ENCODE data around the gene VWA2.

VWA2 gene

DNA sequence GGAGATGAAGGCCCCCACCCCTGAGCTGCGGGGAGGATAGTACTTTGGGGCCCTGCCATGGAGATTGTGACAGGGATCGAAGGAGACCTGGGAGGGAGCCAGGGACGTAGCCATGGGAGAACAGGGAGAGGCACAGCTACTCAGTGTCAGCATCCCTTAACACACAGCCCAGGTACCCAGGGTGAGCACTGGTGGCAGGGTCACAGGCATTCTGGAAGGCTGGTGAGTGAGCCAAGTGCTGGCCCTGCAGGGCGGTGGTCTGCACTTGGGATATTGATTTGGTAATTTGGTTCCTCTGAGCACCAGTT, 39.8 kb downstream of the VWA2 start:
- DNase-seq, result no peak

DNA sequence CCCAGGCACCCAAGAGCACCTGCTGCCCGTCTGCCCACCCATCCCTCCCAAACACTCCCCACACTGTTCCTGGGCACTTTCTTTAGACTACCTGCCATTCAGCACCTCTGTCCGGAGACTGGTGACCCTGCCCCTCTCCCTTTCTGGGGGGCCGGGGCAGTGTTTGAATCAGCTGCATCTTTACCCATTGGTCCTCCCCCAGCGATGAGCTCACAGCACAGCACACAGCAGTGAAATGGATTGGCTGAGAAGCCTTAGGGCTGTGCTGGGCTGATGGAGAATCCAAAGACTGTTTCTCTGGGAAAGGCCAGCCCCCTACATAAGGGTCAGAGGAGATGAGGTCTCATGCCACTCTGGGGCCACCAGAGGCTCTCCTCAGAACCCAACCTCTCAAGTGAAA, 40.2 kb downstream of the VWA2 start:
- no peak for DNase-seq

DNA sequence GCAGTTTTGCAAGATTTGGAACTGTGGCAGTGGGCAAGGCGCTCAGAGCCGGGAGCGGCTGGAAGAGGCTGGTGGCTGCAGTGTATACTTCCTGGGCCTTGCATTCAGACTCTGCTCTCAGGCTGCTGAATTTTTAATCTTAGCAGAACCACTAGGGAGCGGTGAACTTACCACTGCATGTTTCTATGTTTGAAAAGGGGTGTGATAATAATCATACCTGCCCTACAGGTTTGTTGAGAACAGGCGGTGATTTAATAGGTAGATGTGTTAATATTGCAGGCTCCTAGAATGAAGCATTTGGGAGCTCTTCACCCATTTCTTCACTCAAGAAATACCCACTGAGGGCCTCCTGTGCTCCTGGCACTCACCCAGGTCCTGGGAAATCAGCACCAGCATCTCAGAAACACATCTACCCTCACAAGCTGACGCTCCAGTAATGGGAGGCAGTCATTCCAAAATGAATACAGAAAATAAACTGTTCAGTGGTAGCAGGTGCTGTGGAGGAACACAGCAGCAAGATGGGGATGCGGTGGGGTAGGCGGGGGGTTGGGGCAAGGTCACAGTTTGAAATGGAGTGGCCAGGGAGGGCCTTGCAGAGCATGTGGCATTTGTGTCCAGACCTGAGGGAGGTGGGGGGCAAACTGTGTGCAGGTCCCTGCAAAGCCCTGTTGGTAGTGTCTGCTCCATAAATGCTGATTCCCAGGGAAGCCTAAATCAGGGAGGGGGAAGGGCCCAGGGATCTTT, 41.0 kb downstream of the VWA2 start:
- DNase-seq, result no peak

DNA sequence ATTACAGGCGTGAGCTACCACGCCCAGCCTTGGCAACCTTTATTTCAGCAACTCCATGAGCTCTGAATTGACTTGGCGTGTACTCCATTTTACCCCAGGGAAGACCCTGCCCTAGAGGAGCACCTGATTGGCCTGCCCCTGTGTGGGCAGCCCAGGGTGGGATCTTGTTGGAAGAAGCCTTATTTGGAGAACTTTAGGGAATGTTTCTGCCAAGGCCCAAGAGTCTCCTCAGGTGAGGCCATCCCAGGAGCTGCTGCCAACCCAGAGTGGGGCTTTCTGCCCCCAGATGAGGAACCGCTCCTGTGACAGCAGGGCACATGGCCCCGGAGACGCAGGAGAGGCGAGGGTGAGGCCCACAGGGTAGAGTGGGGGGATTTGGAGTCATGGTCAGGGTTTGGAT, 42.0 kb downstream of the VWA2 start:
- DNase-seq, result no peak

DNA sequence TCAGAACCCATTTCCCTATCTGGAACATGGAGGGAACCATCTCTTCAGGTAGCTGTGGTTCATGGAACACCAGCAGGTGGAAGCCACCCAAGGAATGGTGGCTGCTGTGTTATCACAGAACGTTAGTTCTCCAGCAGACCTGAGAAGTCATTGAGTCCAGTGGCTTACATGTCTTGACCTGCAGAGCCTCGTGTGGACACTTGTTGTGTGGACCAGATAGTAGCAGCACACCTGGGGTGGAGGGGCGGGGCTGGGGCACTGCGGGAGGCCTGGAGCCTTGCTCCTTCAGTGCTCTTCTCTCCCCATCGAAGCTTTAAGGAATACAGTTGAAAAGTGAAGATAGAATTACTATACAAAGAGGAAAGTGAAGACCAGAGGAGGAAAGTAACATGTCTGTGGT, 42.4 kb downstream of the VWA2 start:
- no peak for DNase-seq

DNA sequence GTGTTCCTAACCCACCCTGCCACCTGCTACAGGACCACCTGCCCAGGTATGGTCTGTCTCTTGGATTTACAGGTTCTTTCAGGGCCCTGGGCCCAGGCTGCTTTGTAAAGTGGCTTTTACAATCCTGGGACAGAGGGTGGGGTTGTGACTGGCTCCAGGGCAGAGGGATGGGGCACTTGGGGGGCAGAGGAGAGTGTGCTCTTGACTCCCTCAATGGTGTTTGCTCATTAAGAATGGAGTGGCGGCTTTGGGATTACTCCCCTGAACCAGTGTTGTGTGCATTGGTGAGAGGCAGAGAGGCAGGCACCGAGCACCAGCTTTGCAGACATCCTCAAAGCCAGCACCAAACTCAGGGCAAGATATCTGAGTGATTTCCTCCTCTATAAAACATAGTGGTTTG, 43.5 kb downstream of the VWA2 start:
- DNase-seq, result no peak

DNA sequence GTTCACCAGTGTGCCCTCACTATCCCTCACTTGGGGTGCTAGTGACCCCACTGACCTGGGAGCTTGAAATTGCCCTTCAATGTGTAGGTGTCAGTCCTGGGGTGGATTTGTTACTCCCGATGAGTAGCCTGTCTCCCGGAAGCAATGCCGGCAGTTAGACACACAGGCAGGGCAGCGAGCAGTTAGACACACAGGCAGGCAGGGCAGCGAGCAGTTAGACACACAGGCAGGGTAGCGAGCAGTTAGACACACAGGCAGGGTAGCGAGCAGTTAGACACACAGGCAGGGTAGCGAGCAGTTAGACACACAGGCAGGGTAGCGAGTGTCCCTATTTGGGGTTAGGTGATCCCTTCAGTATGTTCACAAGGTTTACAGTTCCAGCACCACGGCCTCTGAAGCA, 44.0 kb downstream of the VWA2 start:
- no peak for DNase-seq

DNA sequence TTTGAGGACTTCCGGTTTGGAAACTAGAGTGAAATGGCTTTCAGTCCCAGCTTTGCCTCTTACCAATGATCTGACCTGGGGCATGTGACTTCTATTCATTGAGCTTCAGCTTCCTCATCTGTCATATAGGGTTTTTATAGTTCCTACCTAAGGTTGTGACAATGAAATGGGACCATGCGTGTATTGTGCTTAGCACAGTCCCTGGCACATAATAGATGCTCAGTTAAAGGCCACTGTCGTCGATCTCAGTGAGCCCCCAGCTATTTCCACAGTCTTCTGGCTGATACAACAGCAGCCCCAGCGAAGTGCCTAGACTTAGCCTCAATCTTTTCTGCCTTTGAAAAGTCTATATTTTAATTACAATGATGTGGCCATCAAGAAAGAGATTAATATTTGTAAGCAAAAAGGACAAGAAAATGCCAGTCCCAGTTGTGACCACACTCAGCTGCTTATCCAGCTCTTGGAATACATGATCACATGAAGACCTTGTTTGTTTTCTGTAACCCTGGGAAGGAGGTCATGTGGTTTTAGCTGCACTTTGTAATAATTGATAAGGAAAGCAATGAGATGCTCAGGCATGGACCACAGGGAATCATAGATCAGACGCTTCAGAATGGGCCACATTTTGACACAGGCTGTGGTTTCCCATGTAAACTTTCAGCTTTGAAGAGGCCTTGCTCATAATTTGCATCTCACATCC, 44.6 kb downstream of the VWA2 start:
- DNase-seq, result no peak

DNA sequence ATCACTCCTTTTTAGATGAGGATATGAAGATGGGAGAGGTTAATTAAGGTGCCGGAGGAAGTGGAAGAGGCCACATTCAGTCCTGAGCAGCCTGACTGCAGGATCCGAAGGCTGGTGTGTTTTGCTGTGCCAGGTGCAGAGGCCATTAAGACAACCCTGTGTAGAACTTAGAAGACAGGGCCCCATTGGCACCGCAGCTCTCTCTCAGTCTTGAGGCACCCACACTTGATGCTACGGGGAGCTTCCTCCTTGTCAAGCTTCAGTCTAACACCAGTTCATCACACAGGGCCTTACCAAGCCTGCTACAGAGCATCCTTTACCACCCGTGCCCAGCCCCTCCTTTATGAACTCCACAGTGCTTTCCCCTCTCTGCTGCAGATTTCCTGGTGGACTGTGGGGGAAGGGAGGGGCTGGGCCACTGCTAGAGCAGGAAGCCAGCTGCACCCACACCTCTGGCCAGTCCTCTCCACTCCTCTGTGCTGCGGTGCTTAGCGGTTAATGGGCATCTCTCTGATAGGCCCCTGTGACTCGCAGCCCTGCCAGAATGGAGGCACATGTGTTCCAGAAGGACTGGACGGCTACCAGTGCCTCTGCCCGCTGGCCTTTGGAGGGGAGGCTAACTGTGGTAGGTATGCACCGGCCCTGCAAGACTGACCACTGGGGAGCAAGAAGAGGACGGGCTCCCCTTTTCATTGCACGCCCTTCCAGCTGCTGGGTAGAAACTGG, 45.5 kb downstream of the VWA2 start:
- DNase-seq, result no peak

DNA sequence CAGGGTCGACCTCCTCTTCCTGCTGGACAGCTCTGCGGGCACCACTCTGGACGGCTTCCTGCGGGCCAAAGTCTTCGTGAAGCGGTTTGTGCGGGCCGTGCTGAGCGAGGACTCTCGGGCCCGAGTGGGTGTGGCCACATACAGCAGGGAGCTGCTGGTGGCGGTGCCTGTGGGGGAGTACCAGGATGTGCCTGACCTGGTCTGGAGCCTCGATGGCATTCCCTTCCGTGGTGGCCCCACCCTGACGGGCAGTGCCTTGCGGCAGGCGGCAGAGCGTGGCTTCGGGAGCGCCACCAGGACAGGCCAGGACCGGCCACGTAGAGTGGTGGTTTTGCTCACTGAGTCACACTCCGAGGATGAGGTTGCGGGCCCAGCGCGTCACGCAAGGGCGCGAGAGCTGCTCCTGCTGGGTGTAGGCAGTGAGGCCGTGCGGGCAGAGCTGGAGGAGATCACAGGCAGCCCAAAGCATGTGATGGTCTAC, 46.9 kb downstream of the VWA2 start:
- no peak for DNase-seq

DNA sequence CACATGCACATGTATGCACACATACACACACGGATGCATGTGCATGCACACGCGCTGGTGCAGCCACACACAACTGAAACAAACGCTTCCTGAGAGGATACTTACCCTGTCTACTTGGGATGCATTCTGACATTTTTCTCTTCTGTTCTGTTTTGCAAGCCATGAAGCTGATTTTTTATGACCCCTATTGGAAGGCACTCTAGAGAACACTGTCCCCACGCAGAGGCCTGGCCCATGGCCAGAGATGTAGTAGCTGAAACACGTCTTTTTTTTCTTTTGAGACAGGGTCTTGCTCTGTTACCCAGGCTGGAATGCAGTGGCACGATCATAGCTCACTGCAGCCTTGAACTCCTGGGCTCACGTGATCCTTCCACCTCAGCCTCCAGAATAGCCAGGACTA, 47.9 kb downstream of the VWA2 start:
- no peak for DNase-seq

DNA sequence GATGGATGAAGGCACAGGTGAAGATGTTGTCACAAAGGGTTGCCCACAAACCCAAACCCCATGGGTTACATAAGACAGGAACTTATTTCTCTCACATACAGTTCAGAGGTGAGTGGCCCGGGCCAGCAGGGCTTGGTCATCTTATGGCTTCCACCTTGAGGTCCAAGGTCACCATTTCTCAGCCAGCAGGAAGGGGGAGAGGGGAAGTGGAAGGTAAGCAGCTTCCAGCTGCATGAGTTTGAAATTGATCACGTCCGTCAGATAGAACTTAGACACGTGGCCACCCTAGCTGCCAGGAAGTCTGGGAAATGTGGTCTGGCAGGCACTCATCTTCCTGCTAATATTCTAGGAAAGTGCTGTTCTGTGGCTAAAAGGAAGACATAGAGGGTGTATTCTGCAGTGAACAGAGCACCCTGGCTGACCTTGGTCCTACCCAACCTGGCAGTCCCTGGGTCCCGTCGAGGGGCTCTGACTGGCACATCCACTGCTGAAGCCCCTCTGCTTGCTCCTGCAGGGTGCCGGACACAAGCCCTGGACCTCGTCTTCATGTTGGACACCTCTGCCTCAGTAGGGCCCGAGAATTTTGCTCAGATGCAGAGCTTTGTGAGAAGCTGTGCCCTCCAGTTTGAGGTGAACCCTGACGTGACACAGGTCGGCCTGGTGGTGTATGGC, 49.5 kb downstream of the VWA2 start:
- no peak for DNase-seq

DNA sequence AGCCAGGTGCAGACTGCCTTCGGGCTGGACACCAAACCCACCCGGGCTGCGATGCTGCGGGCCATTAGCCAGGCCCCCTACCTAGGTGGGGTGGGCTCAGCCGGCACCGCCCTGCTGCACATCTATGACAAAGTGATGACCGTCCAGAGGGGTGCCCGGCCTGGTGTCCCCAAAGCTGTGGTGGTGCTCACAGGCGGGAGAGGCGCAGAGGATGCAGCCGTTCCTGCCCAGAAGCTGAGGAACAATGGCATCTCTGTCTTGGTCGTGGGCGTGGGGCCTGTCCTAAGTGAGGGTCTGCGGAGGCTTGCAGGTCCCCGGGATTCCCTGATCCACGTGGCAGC, 50.0 kb downstream of the VWA2 start:
- DNase-seq, result no peak

DNA sequence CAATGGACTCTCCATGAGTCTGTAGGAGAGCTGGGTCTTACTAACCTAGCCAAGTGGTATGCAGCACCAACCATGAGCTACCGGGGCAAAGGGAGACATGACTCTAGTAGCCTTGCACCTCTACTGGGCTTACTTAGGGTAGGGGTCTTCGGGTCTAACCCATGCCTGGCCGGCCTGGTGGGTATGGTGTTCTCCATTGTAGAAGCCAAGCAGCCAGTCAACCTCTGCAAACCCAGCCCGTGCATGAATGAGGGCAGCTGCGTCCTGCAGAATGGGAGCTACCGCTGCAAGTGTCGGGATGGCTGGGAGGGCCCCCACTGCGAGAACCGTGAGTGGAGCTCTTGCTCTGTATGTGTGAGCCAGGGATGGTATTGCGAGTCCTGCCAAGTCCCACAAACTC, 51.0 kb downstream of the VWA2 start:
- no peak for DNase-seq

DNA sequence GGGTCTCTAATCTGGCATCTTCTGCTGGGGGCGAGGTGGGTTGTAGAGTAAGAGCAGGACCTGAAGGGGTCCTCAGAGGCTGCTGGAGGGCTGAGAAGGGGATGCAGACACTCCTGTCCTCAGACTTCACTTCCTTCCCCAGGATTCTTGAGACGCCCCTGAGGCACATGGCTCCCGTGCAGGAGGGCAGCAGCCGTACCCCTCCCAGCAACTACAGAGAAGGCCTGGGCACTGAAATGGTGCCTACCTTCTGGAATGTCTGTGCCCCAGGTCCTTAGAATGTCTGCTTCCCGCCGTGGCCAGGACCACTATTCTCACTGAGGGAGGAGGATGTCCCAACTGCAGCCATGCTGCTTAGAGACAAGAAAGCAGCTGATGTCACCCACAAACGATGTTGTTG, 52.0 kb downstream of the VWA2 start:
- DNase-seq, result no peak

DNA sequence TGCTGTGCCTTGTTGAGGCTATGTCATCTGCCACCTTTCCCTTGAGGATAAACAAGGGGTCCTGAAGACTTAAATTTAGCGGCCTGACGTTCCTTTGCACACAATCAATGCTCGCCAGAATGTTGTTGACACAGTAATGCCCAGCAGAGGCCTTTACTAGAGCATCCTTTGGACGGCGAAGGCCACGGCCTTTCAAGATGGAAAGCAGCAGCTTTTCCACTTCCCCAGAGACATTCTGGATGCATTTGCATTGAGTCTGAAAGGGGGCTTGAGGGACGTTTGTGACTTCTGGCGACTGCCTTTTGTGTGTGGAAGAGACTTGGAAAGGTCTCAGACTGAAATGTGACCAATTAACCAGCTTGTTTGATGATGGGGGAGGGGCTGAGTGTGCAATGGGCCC, 52.5 kb downstream of the VWA2 start:
- DNase-seq, result no peak

DNA sequence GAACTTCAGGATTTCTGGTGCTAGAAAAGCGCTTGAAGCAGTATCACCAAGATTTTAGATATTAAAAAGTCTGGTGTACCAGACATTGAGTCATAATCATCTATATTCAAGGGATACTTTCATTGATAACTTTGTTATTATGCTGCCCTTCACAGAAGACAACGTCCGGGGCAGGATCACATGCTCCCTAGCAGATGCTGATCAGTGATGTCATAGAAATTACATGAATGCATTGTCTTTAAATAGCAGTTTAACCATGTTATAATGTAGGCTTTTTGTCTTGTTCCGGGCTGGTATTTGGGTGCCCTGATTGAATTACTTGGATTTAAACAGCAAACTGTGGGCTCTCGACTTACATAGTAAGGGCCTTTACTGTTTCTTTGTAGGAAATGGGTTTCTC, 54.0 kb downstream of the VWA2 start:
- DNase-seq, result no peak

DNA sequence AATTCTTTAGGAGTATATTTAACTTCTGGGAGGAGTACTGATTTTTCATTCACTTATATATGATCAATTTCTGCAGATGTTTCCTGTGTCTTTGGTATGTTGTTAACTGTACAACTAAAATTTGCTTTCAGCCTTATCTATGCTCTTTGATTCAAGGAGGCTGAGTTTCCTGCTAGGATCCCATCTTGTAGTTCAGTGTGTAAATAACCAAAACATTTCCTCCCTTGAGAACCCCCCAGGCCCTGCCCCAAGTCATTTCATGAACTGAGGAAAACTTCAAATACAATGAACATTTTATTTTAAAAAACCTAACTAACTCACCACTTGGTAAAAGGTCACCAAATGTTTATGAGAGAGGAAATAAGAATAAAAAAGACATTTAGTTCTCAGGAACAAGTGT, 55.5 kb downstream of the VWA2 start:
- DNase-seq, result no peak

DNA sequence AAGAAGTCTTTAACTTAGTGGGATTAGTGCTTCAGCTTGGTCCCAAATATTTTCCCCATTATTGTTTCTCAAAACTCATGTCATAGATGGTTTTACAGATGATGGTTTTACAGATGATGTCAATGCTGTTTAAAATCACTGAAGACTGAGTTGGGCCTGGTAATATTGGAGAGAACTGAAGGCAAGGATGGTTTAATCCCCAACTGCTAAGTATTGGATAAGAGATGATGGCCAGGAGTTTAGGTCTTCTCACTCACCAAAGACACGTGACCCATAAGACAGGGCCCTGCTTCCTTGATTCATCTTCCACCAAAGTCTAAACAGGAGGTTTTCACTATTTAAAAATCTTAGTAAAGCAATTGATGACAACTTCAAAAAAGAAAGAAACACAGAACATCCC, 56.3 kb downstream of the VWA2 start:
- no peak for DNase-seq

DNA sequence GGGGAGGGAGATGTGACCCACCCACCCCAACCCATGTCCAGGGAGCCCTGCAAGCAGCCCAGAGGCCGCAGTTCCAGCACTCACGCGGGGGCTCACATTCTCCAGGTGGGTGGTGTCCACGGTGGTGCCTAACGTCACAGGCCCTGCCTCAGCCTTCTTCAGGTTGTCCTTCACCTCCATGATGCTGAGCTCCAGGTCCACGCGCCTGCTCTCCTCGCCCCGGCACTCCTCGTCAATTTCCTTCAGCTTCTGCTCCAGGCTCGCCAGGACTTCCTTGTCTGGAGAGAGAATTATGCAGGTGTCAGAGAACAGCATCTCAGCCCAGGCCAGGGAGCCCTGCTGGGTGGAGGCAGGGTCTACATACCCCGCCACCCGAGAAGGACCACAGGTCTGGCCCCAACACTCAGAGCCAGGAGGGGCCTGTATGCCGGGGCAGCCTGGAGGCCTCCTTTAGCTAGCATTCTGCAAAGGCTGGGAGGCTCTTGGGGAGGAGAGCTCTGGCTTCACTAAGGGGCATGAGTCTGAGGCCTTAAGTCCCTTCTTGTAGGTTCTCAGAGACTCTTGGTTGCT, 58.2 kb downstream of the VWA2 start:
- no peak for DNase-seq

DNA sequence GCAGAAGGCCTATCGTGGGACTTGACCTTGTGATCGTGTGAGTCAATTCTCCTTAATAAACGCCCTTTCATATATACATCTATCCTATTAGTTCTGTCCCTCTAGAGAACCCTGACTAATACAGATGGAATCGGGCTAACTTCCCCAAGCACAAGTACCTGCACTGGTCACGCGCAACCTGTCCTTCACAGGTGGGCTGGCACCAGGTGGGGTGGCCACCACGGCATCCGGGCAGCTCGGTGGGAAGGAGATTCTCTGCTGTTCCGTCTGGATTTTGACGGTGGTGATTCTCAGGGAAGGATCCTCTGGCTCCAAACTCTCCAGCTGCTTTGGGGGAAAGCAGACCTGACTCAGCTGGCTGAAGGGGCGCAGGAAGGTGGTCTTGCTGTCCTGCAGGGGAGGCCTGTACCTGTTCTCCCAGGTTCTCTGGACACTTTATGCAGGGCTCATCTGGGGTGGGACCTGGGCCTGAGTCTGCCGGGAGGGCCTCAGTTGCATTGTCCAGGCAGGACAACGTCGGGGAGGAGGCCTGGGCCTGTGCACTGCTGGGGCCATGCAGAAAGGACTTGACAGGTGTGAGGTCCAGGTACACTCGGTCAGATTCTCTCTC, 61.1 kb downstream of the VWA2 start:
- no peak for DNase-seq

DNA sequence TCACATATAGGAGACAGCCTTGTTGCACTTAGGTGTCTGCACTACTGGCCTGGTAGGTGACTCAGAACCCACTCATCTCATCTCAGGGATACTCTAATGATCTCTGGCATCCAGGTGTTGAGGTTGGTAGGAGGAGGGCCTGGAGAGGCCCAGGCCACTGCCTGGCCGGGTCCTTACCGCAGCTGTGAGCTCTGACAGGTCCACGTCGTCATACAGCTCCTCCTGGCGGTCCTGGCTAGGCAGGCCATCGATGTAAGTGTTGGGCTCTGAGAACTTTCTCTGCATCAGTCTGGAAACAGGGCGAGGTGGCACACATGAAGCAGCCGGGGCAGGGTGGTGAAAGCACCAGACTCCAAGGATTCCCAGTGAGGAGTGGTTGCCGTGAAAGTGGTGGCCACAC, 62.1 kb downstream of the VWA2 start:
- no peak for DNase-seq

Data from hippocampal formation (tissue), 2 donors.